HFF-Myc (cell line): ENCODE measurements around the gene PLCD1.

Experiments
- DNase-seq: peaks from one replicate; pipeline ENCODE4 v3.0.0-alpha.2; 2011; ENCODE audit warnings: low read depth; ENCODE audit errors: extremely low read depth
- H3K4me3 ChIP-seq: replicated peaks from 2 replicates; pipeline ENCODE4 v1.5.1; 2011; ENCODE audit warnings: low read depth, mild to moderate bottlenecking, control low read depth, low read length
- TF ChIP-seq, protein P1 (sequence below): IDR thresholded peaks from 2 replicates; pipeline ENCODE4 v1.5.1; 2012; ENCODE audit warnings: mild to moderate bottlenecking, low read depth, low read length, control low read depth; ENCODE audit errors: missing control alignments

The PLCD1 gene

DNA sequence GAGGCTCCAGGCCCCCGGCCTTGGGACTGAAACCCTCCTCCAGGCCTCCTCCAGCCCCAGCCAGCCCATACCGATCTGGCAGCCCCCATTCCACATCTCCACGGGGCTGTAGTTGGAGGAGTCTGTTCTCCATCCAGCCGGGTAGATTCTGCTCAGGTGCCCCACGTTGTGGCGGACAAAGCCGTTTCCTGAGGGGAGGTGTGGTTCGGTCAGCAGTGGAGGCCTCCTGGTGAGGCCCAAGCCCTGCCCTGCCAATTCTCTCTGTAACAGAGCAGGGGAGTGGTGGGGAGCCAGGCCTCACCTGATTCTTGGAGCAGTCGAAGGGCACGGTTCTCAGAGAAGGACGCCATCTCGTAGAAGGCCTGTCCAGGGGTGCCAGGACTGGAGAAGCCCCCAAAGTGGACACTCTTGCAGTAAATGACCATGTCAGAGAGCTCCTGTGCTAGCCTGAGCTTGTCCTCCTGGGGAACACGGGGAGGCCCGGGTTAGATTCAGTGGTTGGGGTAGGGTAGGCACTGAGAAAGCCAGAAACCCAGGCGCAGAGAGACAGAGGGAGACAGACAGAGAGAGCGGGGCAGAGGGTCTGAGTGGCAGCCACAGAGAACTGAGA lies 20.4 kb downstream of the PLCD1 start:
- TF ChIP-seq, protein P1, sequence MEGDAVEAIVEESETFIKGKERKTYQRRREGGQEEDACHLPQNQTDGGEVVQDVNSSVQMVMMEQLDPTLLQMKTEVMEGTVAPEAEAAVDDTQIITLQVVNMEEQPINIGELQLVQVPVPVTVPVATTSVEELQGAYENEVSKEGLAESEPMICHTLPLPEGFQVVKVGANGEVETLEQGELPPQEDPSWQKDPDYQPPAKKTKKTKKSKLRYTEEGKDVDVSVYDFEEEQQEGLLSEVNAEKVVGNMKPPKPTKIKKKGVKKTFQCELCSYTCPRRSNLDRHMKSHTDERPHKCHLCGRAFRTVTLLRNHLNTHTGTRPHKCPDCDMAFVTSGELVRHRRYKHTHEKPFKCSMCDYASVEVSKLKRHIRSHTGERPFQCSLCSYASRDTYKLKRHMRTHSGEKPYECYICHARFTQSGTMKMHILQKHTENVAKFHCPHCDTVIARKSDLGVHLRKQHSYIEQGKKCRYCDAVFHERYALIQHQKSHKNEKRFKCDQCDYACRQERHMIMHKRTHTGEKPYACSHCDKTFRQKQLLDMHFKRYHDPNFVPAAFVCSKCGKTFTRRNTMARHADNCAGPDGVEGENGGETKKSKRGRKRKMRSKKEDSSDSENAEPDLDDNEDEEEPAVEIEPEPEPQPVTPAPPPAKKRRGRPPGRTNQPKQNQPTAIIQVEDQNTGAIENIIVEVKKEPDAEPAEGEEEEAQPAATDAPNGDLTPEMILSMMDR: no peak
- no peak for DNase-seq
- no peak overlapping the region for H3K4me3 ChIP-seq

DNA sequence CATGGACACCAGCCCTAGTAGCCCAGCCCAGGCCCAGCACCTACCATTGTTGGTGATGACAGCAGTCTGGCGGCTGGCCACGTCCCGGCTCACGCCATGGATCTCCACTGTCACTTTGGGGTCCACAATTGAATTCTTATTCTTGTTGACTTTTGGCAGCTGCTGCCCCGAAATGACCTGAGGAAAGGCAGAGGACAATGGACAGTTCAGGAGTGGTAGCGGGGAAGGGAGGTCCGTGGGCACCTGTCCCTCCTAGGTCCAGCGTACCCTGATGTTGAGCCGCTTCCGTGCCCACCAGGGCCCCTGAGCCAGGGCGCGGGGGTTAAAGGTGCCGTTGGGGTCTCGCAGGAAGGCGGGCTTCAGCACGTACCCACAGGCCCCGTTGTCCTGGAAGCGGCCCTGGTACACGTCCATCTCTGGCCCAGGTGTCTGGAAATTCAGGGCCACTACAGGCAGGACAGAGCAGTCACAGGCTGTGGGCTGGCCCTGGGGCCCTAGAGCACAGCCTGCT lies 21.2 kb downstream of the PLCD1 start:
- DNase-seq: no peak
- H3K4me3 ChIP-seq: no peak overlapping the region
- TF ChIP-seq, protein P1: no peak

DNA sequence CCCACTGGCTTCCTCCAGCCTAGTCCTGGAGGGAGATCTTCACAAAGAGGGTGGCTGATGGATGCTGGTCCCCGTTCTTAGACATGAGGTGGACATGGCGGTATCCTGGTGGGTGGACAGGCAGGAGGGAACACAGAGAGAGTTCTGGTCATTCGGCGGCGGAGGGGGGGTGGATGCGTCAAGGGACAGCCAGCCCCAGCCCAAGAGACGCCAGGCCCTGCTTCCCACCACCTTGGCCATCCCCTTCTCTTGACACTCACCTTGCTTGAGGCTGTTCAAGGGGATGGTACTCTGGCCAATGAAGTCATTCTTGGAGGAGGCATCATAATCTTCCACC lies 21.7 kb downstream of the PLCD1 start:
- no peak for DNase-seq
- no peak overlapping the region for H3K4me3 ChIP-seq
- TF ChIP-seq, protein P1: no peak

DNA sequence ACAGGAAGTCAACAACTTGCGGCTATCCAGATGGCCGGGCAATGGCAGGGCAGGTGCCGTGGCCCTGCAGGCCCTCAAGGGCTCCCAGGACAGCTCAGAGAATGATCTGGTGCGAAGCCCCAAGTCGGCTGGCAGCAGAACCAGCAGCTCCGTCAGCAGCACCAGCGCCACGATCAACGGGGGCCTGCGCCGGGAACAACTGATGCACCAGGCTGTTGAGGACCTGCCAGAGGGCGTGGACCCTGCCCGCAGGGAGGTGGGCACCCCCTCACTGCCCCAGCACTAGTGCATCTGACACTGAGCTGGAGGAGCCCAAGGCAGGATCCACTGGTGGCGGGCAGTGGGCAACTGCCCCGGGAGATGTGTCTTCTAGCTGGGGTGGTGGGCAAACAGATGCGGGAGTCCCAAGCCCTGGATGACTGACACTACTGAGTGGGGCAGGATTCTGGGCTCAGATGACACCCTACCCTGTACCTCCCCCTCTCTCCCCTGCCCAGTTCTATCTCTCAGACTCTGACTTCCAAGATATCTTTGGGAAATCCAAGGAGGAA lies 22.9 kb downstream of the PLCD1 start:
- TF ChIP-seq, protein P1: no peak
- DNase-seq: no peak
- H3K4me3 ChIP-seq: no peak overlapping the region

DNA sequence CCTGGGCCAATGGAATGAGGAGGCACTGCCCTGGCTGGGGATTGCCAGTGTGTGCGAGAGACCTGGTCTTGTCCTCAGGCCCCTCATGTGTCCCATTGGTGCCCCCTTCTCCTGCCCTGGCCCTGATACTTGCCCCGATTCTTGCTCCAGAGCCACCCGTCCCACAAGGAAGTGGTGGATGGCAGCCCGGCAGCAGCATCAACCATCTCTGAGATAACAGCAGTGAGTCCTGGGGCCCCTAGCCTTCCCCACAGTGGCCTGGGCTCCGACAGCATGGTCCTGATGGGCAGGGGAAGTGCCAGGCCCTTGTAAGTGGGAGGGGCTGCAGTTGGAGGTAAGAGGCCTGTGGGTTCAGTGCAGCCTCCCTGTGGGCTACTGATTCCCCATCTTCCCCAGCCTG lies 23.4 kb downstream of the PLCD1 start:
- TF ChIP-seq, protein P1: no peak

DNA sequence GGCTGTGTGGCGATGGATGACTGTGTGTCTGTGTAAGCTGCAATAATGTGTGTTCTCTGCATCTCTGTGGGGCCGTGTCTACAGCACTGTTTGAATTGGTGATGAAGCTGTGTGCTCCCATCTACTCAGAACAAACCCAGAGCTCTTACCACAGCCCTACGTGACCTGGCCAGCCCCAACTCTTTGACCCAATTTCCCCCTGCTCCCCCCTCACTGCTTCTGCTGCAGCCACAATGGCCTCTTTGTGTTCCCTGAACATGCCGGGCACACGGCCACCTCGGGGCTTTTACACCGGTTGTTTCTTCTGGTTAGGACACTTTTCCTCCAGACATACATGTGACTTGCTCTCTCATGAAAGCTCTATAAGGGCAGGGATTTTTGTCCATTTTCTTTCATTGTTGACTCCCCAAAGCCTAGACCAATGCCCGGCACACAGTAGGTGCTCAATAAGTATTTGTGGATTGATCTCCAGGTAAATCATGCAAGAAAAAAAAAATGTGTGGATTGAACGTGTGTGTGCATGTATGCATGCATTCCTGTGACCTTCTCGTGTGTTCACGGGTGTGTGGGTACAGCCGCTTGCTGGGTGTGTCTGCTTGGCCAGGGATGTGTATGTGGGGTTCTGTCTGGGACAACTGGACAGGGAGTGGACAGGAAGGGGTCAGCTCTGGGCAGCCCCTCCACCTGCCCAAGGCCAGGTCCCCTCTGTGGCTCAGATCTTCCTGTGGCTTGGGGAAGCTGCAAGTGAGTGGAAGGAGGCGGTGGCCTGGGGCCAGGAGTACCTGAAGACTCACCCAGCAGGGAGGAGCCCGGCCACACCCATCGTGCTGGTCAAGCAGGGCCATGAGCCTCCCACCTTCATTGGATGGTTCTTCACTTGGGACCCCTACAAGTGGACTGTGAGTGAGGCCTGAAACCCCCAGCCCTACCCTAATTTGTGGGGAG lies 24.1 kb downstream of the PLCD1 start:
- no peak overlapping the region for H3K4me3 ChIP-seq
- TF ChIP-seq, protein P1: no peak
- no peak for DNase-seq

More for the DNA sequence above, 23.4 kb downstream of the PLCD1 start:
- no peak overlapping the region for H3K4me3 ChIP-seq
- no peak for DNase-seq
